Left renal pelvis (tissue), 4 donors: ENCODE results near the gene GAPVD1. TPM values are rescaled to one million over a fixed set of nuclear protein-coding genes. Genes with fewer than 3 reads are reported as not detected.
"Not testable (repeated sequence)": the region's sequence is repeated elsewhere in the genome, so short reads cannot be mapped to it uniquely, and the experiment has no call there.

Experiments used
- DNase-seq, 4 donors: peaks; one replicate each; pipeline ENCODE4 v3.0.0-alpha.2; 2013; ENCODE audit warnings: low read depth in 4 of 4, low spot score in 3 of 4
- polyA plus RNA-seq, 4 donors: library from polyadenylated mRNA; unstranded; fragments of 120-200 nt; gene quantifications; one replicate each; pipeline ENCODE4 v1.2.1, GENCODE V29; 2013; ENCODE audit not compliant: insufficient read length in 4 of 4

GAPVD1 gene
- polyA plus RNA-seq, 4 donors = 27.2 to 37.3 (median 31.2) TPM

DNA sequence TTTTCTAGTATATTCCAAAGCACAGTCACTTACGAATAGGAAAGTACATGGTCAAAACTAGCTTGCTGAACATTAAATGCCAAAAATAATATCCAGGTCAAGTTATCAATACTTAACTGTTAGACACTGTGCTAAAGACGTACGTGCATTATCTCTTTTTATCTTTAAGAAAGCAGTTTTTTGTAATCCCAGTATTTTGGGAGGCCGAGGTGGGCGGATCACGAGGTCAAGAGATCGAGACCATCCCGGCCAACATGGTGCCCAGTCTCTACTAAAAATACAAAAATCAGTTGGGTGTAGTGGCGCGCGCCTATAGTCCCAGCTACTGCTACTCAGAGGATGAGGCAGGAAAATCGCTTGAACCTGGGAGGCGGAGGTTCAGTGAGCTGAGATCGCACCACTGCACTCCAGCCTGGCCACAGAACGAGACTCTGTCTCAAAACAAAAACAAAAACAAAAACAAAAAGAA is 17.8 kb upstream of the GAPVD1 start:
- no peak for DNase-seq

DNA sequence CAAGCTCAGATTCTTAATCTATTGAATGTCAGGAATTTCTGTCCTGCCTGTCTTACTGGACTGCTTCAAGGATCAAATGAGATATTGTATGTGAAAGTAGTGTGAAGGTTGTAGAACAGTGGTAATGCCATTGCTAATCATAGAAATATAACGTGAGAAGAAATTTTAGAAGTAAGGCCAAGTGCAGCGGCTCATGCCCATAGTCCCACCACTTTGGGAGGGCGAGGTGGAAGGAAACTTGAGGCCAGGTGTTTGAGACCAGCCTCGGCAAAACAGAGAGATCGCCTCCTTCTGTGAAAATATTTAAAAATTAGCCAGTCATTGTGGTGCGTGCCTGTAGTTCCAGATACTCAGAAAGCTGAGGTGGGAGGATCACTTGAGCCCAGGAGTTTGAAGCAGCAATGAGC is 15.4 kb upstream of the GAPVD1 start:
- DNase-seq = no peak

DNA sequence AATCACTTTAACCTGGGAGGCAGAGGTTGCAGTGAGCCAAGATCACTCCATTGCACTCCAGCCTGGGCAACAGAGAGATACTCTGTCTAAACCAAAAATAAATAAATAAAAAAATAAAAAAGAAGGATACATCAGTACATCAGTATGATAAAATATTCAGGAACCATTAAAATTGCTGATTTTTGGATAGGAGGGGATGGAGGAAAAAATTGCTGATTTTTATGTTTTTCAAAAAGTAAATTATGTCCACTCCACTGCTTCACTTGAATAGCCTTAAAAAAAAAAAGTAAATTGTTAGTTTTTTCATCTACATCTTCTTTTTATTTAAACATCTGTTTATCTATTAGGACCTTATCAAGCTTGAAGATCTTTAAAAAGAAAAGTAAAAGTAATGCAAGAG is 7.4 kb upstream of the GAPVD1 start:
- DNase-seq = no peak

DNA sequence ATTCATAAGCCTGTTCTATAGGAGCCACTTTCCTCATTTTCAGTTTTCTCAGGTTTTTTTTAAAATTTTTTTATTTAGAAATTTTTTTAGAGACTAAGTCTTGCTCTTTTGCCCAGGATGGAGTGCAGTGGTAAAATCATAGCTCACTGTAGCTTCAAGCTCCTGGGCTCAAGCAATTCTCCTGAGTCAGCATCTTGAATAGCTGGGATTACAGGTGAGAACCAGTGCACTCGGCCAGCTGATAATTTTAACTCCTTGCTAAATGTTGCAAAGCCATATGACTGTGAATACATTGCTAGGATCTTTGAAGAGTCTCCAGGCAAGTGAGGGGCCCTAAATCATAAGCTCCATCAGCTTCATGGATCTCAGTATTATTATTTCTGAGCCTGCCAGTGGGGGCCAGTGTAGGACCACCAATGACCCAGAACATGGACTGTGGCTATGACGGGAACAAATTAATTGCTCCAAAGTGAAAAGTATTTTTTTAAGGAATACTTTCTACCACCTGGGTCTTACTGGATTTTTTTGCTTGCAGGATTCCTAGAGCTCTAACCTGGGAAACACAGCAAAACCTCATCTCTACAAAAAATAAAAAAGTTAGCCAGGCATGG is 5.7 kb upstream of the GAPVD1 start:
- DNase-seq = no peak

DNA sequence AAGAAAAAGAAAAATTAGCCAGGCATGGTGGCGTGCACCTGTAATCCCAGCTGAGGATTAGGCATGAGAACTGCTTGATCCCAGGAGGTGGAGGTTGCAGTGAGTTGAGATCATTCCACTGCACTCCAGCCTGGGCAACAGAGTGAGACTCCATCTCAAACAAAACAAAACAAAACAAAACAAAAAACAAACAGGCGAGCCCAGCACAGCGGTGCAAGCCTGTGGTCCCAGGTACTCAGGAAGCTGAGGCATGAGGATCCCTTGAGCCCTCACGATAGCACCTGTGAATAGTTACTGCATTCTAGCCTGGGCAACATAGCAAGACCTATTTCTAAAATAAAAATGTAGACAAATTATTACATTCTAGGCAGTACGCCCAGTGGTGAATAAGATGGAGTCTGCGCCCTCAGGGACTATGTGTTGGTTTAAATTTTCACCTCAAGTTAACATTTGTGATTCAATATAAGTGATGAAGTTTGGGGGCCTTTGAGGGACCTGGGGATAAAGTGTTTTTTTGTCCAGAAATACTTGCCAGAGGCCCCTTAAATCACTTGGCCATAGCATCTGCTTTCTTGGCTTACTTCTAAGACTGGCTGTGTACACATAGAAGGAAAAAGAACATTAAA is 3.4 kb upstream of the GAPVD1 start:
- no peak for DNase-seq

DNA sequence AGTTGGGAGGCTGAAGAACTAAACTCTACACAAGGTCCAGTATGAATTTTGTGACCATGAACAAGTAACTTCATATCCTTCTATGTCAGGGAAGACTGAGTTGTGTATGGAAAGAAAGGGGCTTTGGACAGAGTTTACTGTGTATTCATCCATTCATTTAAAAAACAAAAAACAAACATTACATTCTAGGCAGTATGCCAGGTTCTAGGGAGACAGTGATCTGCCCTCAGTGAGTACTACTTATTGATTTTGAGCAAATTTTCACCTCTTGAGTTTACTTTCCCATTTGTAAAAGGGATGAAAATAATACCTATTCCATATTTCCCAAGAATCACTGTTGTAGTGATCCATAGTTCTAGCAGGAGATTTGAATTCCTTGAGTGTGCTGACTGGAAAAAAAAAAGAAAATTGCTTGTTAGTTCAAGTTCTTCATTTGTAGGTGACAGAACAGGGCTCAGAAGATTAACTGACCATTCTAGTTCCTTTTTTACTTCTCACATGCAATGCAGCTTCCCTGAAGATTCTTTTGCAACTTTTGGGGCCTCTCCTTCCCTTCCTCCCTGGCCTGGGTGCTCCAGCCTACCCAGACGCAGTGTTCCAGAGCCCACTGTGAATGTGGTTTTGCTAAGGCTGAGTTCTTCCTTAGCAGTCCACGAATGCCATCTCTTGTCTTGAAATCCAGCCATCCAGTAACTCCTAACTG is 2.6 kb upstream of the GAPVD1 start:
- DNase-seq = no peak

DNA sequence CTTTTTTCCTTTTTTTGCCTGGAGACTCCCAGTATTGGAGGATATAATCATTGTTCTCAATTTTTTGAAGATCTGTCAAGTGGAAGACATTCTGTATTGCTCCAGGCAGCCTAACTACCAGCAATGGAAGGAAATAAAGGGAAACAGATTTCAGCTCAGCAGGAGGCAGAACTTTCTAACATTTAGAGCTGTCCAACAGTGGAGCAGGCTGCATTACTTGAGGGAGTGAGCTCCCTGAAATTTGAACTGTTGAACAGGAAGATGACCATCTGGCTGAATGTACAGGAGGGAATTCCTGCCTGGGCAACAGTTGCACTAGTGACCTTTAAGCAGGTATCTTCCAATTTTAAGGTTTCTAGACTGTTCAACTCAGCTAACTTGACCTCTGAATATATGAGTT is 1.1 kb upstream of the GAPVD1 start:
- no peak for DNase-seq

DNA sequence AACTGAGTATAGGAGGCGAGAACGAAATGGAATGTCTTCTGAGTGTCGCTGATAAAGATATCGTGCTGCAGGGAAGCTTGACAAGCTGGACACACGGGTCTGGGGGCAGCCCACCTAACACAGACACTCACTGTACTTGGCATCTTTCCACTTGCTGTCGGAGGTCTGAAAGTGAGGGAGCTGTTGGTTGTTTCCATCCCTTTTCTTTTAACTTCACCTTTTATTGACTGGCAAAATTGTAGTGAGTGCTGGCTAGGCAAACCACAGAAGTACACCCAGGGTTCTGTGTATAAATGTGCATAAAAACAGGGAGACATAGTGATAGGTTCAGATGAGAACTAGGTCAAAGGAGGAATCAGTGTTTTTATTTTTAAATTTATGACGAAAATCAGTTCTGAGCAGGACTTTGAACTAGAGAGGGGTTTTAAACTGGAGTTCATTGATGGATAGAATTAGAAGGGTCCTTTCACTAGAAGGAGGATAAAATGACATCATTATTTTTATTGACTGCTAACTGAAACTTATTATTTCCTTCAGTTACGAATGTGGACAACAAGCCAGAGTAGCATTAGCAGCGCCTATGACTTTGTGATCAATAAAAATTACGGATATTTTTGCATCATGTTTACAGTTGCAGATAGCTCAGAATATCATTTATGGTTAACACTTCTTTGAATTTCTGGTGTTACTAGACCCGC is 817 bp downstream of the GAPVD1 start:
- peak in 3 of 4 donors; percentile 17 to 31 (median 18) for DNase-seq

DNA sequence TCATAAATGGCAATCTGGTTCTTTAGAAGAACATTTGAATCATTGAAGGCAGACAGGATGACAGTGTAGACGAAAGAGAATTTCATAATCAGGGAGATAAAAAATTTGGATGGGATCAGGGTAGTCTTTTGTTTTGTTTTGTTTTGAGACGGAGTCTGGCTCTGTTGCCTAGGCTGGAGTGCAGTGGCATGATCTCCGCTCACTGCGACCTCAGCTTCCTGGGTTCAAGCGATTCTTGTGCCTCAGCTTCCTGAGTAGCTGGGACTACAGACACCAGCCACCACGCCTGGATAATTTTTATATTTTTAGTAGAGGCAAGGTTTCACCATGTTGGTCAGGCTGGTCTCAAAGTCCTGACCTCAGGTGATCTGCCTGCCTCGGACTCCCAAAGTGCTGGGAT is 2.4 kb downstream of the GAPVD1 start:
- not testable (repeated sequence) for DNase-seq

DNA sequence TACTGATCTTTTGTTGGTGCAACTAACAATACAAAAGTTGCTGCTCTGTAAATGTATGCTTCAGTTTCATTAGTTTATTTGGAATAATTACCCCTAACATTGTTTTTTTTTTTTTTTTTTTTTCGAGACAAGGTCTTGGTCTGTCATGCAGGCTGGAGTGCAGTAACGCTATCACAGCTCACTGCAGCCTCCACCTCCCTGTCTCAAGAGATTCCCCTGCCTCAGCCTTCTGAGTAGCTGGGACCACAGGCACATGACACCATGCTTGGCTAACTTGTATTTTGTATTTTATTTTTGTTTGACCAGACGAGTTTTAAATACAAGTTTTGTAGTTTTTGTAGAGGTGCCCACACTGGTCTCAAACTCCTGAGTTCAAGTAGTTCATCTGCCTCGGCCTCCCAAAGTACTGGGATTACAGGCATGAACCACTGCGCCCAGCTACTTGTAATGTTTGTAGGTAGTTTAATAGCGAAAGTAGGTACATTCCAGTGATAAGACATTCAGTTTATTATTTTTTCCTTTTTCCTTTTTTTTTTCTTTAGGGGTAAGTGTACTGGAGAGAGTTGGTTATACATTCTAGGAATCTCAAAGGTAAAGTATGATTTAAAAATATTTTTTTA is 6.9 kb downstream of the GAPVD1 start:
- DNase-seq = no peak

DNA sequence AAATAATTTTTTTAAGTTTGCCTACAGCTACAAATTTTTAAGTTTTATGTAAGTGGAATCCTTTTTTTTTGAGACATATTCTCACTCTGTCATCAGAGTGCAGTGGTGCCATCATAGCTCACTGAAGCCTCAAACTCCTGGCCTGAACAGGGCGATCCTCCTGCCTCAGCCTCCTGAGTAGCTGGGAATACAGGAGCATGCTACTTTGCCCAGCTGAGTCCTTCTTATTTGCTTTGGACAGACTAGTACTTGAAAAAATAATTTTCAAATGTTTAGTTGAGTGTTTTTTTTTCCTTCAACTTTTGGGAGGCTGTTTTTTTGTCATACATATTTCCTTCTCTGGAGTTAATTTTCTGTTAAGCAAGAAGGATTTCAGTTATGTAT is 7.4 kb downstream of the GAPVD1 start:
- no peak for DNase-seq

DNA sequence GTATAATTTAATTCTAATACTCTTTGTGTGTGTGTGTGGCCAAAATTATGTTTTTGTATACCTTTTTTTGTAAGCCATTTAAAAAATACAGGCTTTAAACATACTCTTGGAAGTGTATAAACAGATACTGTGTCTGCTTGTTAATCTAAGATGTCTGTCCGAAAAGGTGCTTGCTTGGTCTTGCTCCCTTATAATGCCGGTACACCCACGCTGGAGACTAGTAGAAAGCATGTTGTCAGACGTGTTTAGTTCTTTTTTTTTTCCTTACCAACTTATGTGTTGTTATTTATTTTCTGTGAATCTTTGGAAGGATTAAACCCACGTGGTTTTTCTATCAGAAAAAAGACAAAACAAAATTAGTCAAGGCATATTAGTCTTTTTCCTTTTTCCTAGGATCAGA is 9.5 kb downstream of the GAPVD1 start:
- DNase-seq = no peak

DNA sequence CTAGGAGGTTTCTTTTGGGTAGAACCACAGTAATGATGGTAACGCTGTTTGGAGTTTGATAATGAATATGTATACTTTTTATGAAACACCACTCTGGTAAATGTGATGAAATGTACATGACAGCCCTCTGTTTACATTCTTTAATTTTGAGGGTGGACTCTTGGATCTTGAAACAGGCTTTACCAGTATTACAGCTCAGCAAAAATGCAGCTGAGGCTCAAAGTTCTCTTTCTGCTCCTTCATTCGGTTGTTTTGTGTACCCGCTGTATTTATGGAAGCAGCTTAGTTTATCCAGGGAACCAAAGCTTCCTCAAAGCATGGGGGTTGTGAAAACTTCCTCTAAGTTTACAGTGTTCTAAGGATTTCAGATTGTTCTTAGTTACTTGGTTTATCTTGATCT is 11.1 kb downstream of the GAPVD1 start:
- DNase-seq = no peak

DNA sequence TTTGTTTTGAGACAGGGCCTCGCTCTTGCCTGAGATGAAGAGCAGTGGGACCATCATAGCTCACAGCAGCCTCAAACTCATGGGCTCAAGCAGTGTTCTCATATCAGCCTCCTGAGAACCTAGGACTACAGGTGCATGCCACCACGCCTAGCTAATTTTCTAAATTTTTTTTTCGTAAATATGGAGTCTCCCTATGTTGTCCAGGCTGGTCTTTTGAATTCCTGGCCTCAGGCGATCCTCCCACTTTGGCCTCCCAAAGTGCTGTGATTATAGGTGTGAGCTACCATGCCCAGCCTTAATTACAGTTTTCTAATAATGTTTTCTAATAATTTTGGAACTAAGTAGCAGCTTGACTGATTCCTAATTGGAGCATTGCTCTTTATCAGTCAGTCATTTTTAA is 15.1 kb downstream of the GAPVD1 start:
- no peak for DNase-seq

DNA sequence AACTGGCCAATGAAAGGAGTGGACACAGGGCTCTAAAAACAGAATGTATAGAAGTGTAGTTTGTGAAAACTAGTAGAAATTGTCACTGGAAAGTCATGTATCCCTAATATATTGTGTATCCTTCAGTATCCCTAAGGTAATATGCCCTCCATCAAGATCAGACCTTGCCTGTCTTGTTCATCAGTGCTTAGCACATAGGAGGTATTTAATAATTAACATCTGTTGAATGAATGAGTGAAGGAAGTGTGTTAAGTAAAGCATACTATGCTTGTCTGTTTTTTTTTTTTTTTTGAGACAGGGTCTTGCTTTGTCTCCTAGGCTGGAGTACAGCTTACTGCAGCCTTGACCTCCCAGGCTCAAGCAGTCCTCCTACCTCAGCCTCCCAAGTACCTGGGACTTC is 15.8 kb downstream of the GAPVD1 start:
- DNase-seq = no peak

DNA sequence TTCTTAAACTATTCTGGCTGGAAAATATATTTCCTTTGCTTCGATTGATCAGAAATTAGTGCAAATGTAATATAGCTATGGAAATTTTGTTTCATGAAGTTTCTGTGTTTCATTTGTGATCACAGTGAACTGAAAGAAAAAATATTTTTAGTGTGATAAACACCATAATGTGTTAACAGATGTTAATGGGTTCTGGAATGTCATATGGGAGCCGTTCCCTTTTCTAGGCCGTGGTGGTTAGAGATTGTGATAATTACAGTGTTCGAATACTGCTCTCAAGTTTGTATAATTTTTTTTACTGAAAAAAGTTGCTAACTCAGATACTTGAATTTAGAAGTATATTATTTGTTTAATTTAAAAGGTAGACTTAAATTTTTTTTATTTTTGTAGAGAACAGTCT is 19.3 kb downstream of the GAPVD1 start:
- no peak for DNase-seq

DNA sequence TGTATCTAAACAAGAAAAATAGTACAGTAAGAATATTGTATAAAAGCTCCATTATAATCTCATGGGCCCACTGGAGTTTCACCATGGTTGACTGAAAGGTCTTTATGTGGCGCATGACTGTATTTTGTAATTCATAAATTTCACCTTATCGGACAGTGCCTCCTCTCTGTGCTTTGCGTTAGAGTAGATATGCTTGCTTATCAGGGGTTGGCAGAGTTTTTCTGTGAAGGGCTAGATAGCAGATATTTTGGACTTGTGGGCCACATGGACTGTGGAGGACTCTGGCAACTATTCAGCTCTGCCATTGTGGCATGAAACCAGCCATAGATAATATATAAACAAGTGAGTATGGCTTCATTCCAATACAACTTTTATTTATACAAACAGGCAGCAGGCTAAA is 23.2 kb downstream of the GAPVD1 start:
- no peak for DNase-seq

DNA sequence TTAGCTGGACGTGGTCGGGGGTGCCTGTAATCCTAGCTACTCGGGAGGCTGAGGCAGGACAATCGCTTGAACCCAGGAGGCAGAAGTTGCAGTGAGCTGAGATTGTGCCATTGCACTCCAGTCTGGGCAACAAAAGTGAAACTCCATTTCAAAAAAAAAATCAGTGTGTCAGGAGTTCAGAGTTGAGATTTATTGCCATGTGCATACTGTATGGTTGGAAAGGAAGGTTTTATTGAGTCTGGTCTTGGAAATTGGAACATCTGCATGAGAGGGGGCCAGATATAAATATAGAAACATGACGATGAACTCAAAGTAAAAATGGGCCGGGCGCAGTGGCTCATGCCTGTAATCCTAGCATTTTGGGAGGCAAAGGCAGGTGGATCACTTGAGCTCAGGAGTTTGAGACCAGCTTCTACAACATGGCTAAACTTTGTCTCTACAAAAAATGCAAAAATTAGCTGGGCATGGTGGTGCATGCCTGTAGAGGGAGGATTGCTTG is 25.4 kb downstream of the GAPVD1 start:
- DNase-seq = not testable (repeated sequence)

DNA sequence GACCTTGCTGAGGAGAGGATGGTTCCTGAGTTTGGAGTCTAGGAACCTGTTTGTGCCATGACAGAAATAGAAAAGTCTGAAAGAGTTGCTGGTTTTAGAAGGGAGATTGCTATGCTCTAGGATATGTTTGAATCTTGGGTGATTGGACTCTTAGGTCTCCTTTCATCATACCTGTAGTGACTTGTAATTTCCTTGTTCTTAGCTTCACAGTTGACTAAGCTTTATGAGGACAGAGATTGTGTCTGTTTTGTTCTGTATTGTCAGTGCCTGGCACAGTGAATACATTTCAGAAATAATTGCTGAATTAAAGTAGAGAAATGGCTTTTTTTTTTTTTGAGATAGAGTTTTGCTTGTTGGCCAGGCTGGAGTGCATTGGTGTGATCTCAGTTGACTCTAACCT is 31.5 kb downstream of the GAPVD1 start:
- no peak for DNase-seq

DNA sequence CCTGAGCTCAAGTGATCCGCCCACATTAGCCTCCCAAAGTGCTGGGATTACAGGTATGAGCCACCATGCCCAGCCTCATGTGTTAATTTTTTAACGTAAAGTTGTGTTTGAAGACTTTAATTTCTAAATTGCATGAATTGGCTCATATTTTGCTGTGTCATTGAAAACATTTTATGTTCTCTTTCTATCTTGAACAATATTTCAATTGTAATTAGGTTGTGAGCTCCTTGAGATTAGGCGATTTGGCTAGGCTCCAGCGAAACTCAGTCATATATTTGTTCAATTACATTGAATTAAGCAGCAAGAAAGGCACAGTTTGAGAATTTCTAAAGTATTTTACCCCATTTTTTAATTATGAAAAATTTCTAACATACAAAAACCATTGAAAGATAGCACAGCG is 34.0 kb downstream of the GAPVD1 start:
- no peak for DNase-seq

DNA sequence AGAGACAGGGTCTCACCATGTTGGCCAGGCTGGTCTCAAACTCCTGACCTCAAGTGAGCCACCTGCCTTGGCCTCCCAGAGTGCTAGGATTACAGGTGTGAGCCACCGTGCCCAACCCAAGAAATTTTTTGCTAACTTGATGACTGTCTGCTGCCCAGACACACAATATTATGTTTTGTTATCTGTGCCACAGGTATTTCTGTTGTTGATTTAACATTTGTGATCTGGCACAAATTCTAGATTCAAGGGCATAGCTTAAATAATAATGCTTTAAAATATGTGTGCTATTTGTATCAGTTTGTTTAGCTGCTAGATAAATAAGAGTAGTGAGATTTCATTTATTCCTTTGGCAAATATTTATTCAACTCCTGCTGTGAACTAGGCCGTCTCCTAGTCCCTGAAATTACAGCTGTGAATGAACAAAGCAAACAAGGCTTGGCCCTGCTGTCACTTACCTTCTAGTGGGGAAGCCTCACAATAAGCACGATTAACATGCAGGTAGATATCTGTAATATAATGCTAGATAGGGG is 35.3 kb downstream of the GAPVD1 start:
- no peak for DNase-seq
